Esophagus squamous epithelium (tissue), 5 donors: ENCODE results near the gene GBX1. TPM values are rescaled to one million over a fixed set of nuclear protein-coding genes. Genes with fewer than 3 reads are reported as not detected.

Source experiments
- DNase-seq: peaks from one replicate; lab custom pipeline; 2025; lab: John Stamatoyannopoulos, UW
- H3K27ac ChIP-seq, 4 donors: fragments of 200-600 bp; sonication (generic); one replicate each; pipeline ENCODE4 v1.5.1; 2016 to 2019; ENCODE audit warnings: mild to moderate bottlenecking in 1 of 4
- H3K27me3 ChIP-seq, 4 donors: fragments of 200-600 bp; sonication (generic); 1 replicate in 3 of 4; 2 replicates in 1 of 4; pipeline versions ENCODE4 v1.5.1 to v1.6.0; 2017 to 2021; ENCODE audit warnings: antibody characterized with exemption in 1 of 4
- H3K36me3 ChIP-seq, 3 donors: fragments of 200-600 bp; sonication (generic); one replicate each; pipeline ENCODE4 v1.5.1; 2016 to 2019
- H3K4me1 ChIP-seq, 3 donors: fragments of 200-600 bp; sonication (generic); one replicate each; pipeline ENCODE4 v1.5.1; 2017 to 2019
- H3K4me3 ChIP-seq, 4 donors: fragments of 200-600 bp; sonication (generic); 1 replicate in 3 of 4; 2 replicates in 1 of 4; pipeline ENCODE4 v1.5.1; 2016 to 2019; ENCODE audit warnings: mild to moderate bottlenecking in 2 of 4, moderate library complexity in 1 of 4
- H3K9me3 ChIP-seq, 3 donors: fragments of 200-600 bp; sonication (generic); one replicate each; pipeline ENCODE4 v1.5.1; 2016 to 2019
- CTCF ChIP-seq, 6 experiments: fragments of 450-650 bp in 4 of 6; fragments of 200-600 bp in 2 of 6; sonication (generic) in 2 of 6; IDR thresholded peaks; one replicate each; pipeline ENCODE4 v1.5.1; 2016 to 2019; ENCODE audit warnings: antibody characterized with exemption in 6 of 6, mild to moderate bottlenecking in 4 of 6, moderate library complexity in 4 of 6
- POLR2A ChIP-seq, 4 donors: fragments of 450-650 bp; IDR thresholded peaks; one replicate each; pipeline ENCODE4 v1.6.1; 2017; ENCODE audit warnings: antibody characterized with exemption in 4 of 4, mild to moderate bottlenecking in 4 of 4, moderate library complexity in 3 of 4
- WGBS, 2 donors: methylation state at CpG; one replicate each; pipeline ENCODE4 v1.1.5; 2018; 5-methylcytosine and 5-hydroxymethylcytosine counted together
- intact Hi-C: fragments of 100-400 bp; cut with DNase I; formaldehyde crosslinking; loops from one replicate; pipeline ENCODE4 v1.15.0; 2022
- total RNA-seq, 4 donors: library from RNA; depleted of rRNA; stranded (reverse); fragments of >200 nt; gene quantifications; one replicate each; pipeline ENCODE4 v1.1.0, GENCODE V29; 2016
- donor health status: DM: yes; HTN: yes; CAD: no.

Gene GBX1
- total RNA-seq, 4 donors from 2014 or later = not detected

- H3K36me3 ChIP-seq = peaks cover 0 to 2% (median 0%) of the 10 kb centered on the region in 3 donors
- TF ChIP-seq POLR2A (IDR thresholded peaks at IDR 0.05) = no peak
- TF ChIP-seq CTCF (IDR thresholded peaks at IDR 0.05) = no peak
- no peak for DNase-seq
- H3K4me3 ChIP-seq = no peak overlapping the region
- no peak overlapping the region for H3K27ac ChIP-seq
- H3K9me3 ChIP-seq = no peaks in the 10 kb centered on the region
- 44 to 58% methylated on average over 5 to 8 of the region's 9 CpGs for WGBS, 2 donors
- H3K4me1 ChIP-seq = no peaks in the 10 kb centered on the region
- peaks cover 0 to 37% (median 0%) of the 10 kb centered on the region in 4 donors for H3K27me3 ChIP-seq
- intact Hi-C loops = no loop called here
Measured at GRCh38 chr7:151206914-151207313, 39.4 kb upstream of the GBX1 start.

DNA sequence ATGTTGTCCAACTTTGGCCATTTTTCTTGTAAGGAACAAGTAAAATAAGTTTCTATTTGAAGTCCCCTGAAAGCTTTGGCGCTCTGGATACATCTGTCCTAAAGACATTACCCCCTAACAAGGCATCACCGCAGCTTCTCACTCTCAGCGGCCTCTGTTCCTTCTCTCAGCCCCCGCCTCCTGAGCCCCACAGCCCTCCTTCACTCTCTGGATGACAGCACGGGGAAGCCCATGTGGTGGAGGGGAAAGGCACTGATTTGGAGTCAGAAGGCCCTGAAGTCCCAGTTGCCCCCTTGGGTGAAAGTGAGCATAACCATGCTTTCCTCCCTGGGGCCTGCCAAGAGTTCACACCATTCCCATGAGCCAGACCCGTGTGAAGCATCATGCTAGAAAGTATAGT is 38.2 kb upstream of the GBX1 start:
- Histone ChIP-seq H3K27me3 (peaks cover 0 to 37% (median 0%) of the 10 kb centered on the region in 4 donors), H3K36me3 (no peaks in the 10 kb centered on the region), H3K4me3 (no peak overlapping the region), H3K27ac (no peak overlapping the region), H3K4me1 (no peaks in the 10 kb centered on the region), H3K9me3 (no peaks in the 10 kb centered on the region)
- no peak for TF ChIP-seq CTCF (IDR thresholded peaks at IDR 0.05)
- no peak for TF ChIP-seq POLR2A (IDR thresholded peaks at IDR 0.05)
- DNase-seq = no peak
- 56 to 65% methylated on average over 5 of the region's 6 CpGs for WGBS, 2 donors
- intact Hi-C loops = no loop called here

DNA sequence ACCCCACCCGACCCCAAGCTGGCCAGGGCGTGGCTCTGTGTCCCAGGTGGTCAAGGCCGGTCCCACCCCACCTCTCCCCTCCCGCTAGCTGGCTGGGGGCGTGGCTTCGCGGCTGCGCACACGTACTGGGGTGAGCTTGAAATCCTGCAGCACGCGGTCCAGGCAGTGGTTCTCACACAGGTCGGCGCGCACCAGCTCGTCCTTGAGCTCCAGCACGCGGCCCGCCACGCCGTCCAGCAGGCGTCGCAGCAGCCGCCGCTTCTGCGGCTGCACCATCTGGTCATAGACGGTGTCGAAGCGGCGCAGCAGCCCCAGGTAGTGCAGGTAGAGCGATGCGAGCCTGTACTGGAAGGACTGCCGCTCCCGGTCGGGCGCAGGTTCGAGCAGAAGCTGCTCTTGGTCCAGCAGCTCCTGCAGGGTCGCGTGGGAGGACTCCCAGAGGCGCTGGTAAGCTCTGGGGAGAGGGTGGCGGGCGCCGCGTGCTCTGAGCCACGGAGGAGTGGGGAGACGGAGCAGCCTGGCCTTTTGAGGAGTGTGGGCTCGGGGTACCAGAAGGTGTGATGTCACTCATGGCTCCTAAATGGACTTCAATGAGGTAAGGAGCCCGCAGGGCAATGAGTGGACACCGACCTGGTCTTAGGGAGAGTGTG is 37.0 kb upstream of the GBX1 start:
- Histone ChIP-seq H3K9me3 (no peaks in the 10 kb centered on the region), H3K4me3 (no peak overlapping the region), H3K36me3 (no peaks in the 10 kb centered on the region), H3K27me3 (peaks cover 0 to 40% (median 0%) of the 10 kb centered on the region in 4 donors), H3K4me1 (peaks cover 0 to 3% (median 0%) of the 10 kb centered on the region in 3 donors), H3K27ac (no peak overlapping the region)
- no peak for DNase-seq
- TF ChIP-seq CTCF (IDR thresholded peaks at IDR 0.05) = no peak
- TF ChIP-seq POLR2A (IDR thresholded peaks at IDR 0.05) = no peak
- WGBS, 2 donors = 78 to 84% methylated on average over 5 to 9 of the region's 48 CpGs
- intact Hi-C loops = no loop called here

DNA sequence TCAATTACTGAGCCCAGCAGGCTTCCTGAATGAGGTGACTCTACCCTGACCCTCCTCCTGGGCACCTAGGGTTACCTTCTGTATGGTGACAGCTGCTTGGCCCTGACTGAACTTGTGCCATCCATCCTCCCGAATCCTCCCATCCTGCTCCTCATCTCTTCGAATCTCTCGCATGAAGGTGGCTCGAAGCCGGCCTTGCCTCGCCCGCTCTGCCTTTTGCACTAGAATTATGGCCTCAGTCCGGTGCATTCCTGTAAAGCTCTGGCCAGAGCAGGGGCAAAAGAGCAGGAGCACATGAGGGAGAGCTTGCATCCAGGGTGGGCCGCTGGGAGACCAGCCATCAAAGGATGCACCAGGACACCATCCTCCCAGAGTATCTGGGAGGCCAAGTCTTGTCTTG is 35.3 kb upstream of the GBX1 start:
- Histone ChIP-seq H3K27ac (no peak overlapping the region), H3K4me3 (no peak overlapping the region), H3K9me3 (no peaks in the 10 kb centered on the region), H3K27me3 (peaks cover 0 to 47% (median 0%) of the 10 kb centered on the region in 4 donors), H3K4me1 (peaks cover 0 to 9% (median 0%) of the 10 kb centered on the region in 3 donors), H3K36me3 (no peaks in the 10 kb centered on the region)
- no peak for DNase-seq
- TF ChIP-seq POLR2A (IDR thresholded peaks at IDR 0.05) (no peak), CTCF (IDR thresholded peaks at IDR 0.05) (no peak)
- intact Hi-C loops = no loop called here
- 92 to 95% methylated on average over 7 to 8 of the region's 9 CpGs for WGBS, 2 donors

- Histone ChIP-seq H3K27ac (no peak overlapping the region), H3K36me3 (no peaks in the 10 kb centered on the region), H3K4me1 (peaks cover 0 to 9% (median 0%) of the 10 kb centered on the region in 3 donors), H3K27me3 (peaks cover 0 to 47% (median 0%) of the 10 kb centered on the region in 4 donors), H3K9me3 (no peaks in the 10 kb centered on the region), H3K4me3 (no peak overlapping the region)
- no peak for DNase-seq
- no peak for TF ChIP-seq CTCF (IDR thresholded peaks at IDR 0.05)
- TF ChIP-seq POLR2A (IDR thresholded peaks at IDR 0.05) = no peak
- intact Hi-C loops = no loop called here
- WGBS, 2 donors = 70 to 83% methylated on average over 3 to 4 of the region's 4 CpGs
Measured at GRCh38 chr7:151201751-151202150, 34.3 kb upstream of the GBX1 start.
